ENCODE data around the gene TCF12. TPM values are rescaled to one million over a fixed set of nuclear protein-coding genes. Genes with fewer than 3 reads are reported as not detected.
A peak's percentile ranks its signal among the peaks of the same experiment; 100 is the strongest.

Gene TCF12
- total RNA-seq, 2 donors from 2014 or later: 69.4 to 140 TPM

- H3K27ac Mint-ChIP-seq: no peak overlapping the region
- H3K27me3 Mint-ChIP-seq: no peaks in the 10 kb centered on the region
- ATAC-seq: no peak
- H3K4me1 Mint-ChIP-seq (ENCODE audit: low read depth in 2 of 2): peaks cover 5 to 7% of the 10 kb centered on the region in 2 donors
- no peak for DNase-seq (ENCODE audit: low spot score)
- no peaks in the 10 kb centered on the region for H3K9me3 Mint-ChIP-seq
- no peak overlapping the region for H3K4me3 Mint-ChIP-seq
- peaks cover 13% of the 10 kb centered on the region for H3K36me3 Mint-ChIP-seq
Observed at GRCh38 chr15:57287123-57287521, 368.7 kb downstream of the TCF12 start.

- no peak overlapping the region for H3K27ac Mint-ChIP-seq
- no peaks in the 10 kb centered on the region for H3K27me3 Mint-ChIP-seq
- H3K4me3 Mint-ChIP-seq: no peak overlapping the region
- ATAC-seq: no peak
- peaks cover 0 to 10% of the 10 kb centered on the region in 2 donors for H3K4me1 Mint-ChIP-seq (ENCODE audit: low read depth in 2 of 2)
- peaks cover 6% of the 10 kb centered on the region for H3K36me3 Mint-ChIP-seq
- no peak for DNase-seq (ENCODE audit: low spot score)
- H3K9me3 Mint-ChIP-seq: no peaks in the 10 kb centered on the region
Observed at GRCh38 chr15:57288926-57289580, 370.6 kb downstream of the TCF12 start.

GRCh38 chr15:57290187-57290586, 371.7 kb downstream of the TCF12 start:
- Mint-ChIP-seq H3K27ac (peak overlapping the region in 1 of 2 donors; percentile 56), H3K36me3 (no peaks in the 10 kb centered on the region)

GRCh38 chr15:57290826-57291225, 372.4 kb downstream of the TCF12 start:
- DNase-seq (ENCODE audit: low spot score) (no peak), ATAC-seq (no peak)
- Mint-ChIP-seq H3K9me3 (no peaks in the 10 kb centered on the region), H3K4me1 (ENCODE audit: low read depth in 2 of 2) (peaks cover 0 to 6% of the 10 kb centered on the region in 2 donors), H3K27ac (no peak overlapping the region), H3K36me3 (no peaks in the 10 kb centered on the region), H3K27me3 (no peaks in the 10 kb centered on the region), H3K4me3 (no peak overlapping the region)

More at GRCh38 chr15:57290187-57290586, 371.7 kb downstream of the TCF12 start:
- no peak for ATAC-seq
- DNase-seq (ENCODE audit: low spot score): no peak
- H3K9me3 Mint-ChIP-seq: no peaks in the 10 kb centered on the region
- H3K4me1 Mint-ChIP-seq (ENCODE audit: low read depth in 2 of 2): peaks cover 0 to 6% of the 10 kb centered on the region in 2 donors
- H3K4me3 Mint-ChIP-seq: no peak overlapping the region
- no peaks in the 10 kb centered on the region for H3K27me3 Mint-ChIP-seq

GRCh38 chr15:57296473-57297162, 378.2 kb downstream of the TCF12 start:
- H3K4me1 Mint-ChIP-seq (ENCODE audit: low read depth in 2 of 2): peaks cover 23 to 30% of the 10 kb centered on the region in 2 donors
- H3K27me3 Mint-ChIP-seq: no peaks in the 10 kb centered on the region
- H3K27ac Mint-ChIP-seq: peak overlapping the region in 1 of 2 donors; percentile 50
- no peaks in the 10 kb centered on the region for H3K36me3 Mint-ChIP-seq
- no peak overlapping the region for H3K4me3 Mint-ChIP-seq
- DNase-seq (ENCODE audit: low spot score): no peak
- H3K9me3 Mint-ChIP-seq: no peaks in the 10 kb centered on the region
- ATAC-seq: no peak

GRCh38 chr15:57297163-57297593, 378.7 kb downstream of the TCF12 start:
- H3K9me3 Mint-ChIP-seq: no peaks in the 10 kb centered on the region
- H3K4me3 Mint-ChIP-seq: no peak overlapping the region
- H3K27me3 Mint-ChIP-seq: no peaks in the 10 kb centered on the region
- H3K4me1 Mint-ChIP-seq (ENCODE audit: low read depth in 2 of 2): peaks cover 23 to 30% of the 10 kb centered on the region in 2 donors
- ATAC-seq: no peak
- DNase-seq (ENCODE audit: low spot score): no peak
- peak overlapping the region in 1 of 2 donors; percentile 50 for H3K27ac Mint-ChIP-seq
- no peaks in the 10 kb centered on the region for H3K36me3 Mint-ChIP-seq

- peaks cover 23 to 30% of the 10 kb centered on the region in 2 donors for H3K4me1 Mint-ChIP-seq (ENCODE audit: low read depth in 2 of 2)
- H3K27ac Mint-ChIP-seq: peak overlapping the region in 1 of 2 donors; percentile 50
- no peaks in the 10 kb centered on the region for H3K27me3 Mint-ChIP-seq
- no peaks in the 10 kb centered on the region for H3K9me3 Mint-ChIP-seq
- no peaks in the 10 kb centered on the region for H3K36me3 Mint-ChIP-seq
- no peak overlapping the region for H3K4me3 Mint-ChIP-seq
- DNase-seq (ENCODE audit: low spot score): no peak
- no peak for ATAC-seq
Observed at GRCh38 chr15:57297630-57298029, 379.2 kb downstream of the TCF12 start.

- no peak for ATAC-seq
- DNase-seq (ENCODE audit: low spot score): no peak
- Mint-ChIP-seq H3K27me3 (no peaks in the 10 kb centered on the region), H3K4me1 (ENCODE audit: low read depth in 2 of 2) (peaks cover 23 to 30% of the 10 kb centered on the region in 2 donors), H3K4me3 (no peak overlapping the region), H3K27ac (peak overlapping the region in 1 of 2 donors; percentile 47), H3K9me3 (no peaks in the 10 kb centered on the region), H3K36me3 (no peaks in the 10 kb centered on the region)
Observed at GRCh38 chr15:57298204-57298603, 379.8 kb downstream of the TCF12 start.

- Mint-ChIP-seq H3K4me1 (ENCODE audit: low read depth in 2 of 2) (peaks cover 23 to 27% of the 10 kb centered on the region in 2 donors), H3K9me3 (no peaks in the 10 kb centered on the region), H3K36me3 (no peaks in the 10 kb centered on the region), H3K4me3 (peak overlapping the region; percentile 59), H3K27me3 (peaks cover 0 to under 1% of the 10 kb centered on the region in 2 donors), H3K27ac (peak overlapping the region; percentile 47 to 50)
- DNase-seq (ENCODE audit: low spot score) (no peak), ATAC-seq (no peak)
Observed at GRCh38 chr15:57298843-57299550, 380.6 kb downstream of the TCF12 start.

- ATAC-seq (no peak), DNase-seq (ENCODE audit: low spot score) (no peak)
- Mint-ChIP-seq H3K27ac (peak overlapping the region in 1 of 2 donors; percentile 47), H3K4me1 (ENCODE audit: low read depth in 2 of 2) (peaks cover 28 to 32% of the 10 kb centered on the region in 2 donors), H3K4me3 (no peak overlapping the region), H3K36me3 (no peaks in the 10 kb centered on the region), H3K9me3 (no peaks in the 10 kb centered on the region), H3K27me3 (peaks cover 0 to 14% of the 10 kb centered on the region in 2 donors)
Observed at GRCh38 chr15:57301307-57301706, 382.9 kb downstream of the TCF12 start.

- Mint-ChIP-seq H3K36me3 (no peaks in the 10 kb centered on the region), H3K4me3 (no peak overlapping the region), H3K27me3 (peaks cover 0 to 15% of the 10 kb centered on the region in 2 donors), H3K27ac (no peak overlapping the region), H3K9me3 (no peaks in the 10 kb centered on the region), H3K4me1 (ENCODE audit: low read depth in 2 of 2) (peaks cover 23 to 24% of the 10 kb centered on the region in 2 donors)
- ATAC-seq (no peak), DNase-seq (ENCODE audit: low spot score) (no peak)
Observed at GRCh38 chr15:57302640-57303257, 384.3 kb downstream of the TCF12 start.

- ATAC-seq (no peak), DNase-seq (ENCODE audit: low spot score) (no peak)
- H3K27me3 Mint-ChIP-seq: peaks cover 0 to 18% of the 10 kb centered on the region in 2 donors
- no peaks in the 10 kb centered on the region for H3K9me3 Mint-ChIP-seq
- H3K4me1 Mint-ChIP-seq (ENCODE audit: low read depth in 2 of 2): peaks cover 6% of the 10 kb centered on the region in 2 donors
- H3K27ac Mint-ChIP-seq: no peak overlapping the region
- no peak overlapping the region for H3K4me3 Mint-ChIP-seq
- H3K36me3 Mint-ChIP-seq: no peaks in the 10 kb centered on the region
Observed at GRCh38 chr15:57305009-57305408, 386.6 kb downstream of the TCF12 start.

- Mint-ChIP-seq H3K4me3 (peak overlapping the region; percentile 59), H3K4me1 (ENCODE audit: low read depth in 2 of 2) (peaks cover 5 to 6% of the 10 kb centered on the region in 2 donors), H3K36me3 (no peaks in the 10 kb centered on the region), H3K27me3 (peaks cover 6 to 18% of the 10 kb centered on the region in 2 donors), H3K27ac (peak overlapping the region in 1 of 2 donors; percentile 16), H3K9me3 (no peaks in the 10 kb centered on the region)
- ATAC-seq: peak; percentile 81 to 84
- peak; percentile 82 for DNase-seq (ENCODE audit: low spot score)
Observed at GRCh38 chr15:57306161-57306943, 387.9 kb downstream of the TCF12 start.

Data from natural killer cell treated with Interleukin-12 subunit alpha and Interleukin-12 subunit beta and Interleukin-15 and Interleukin-18, amount 100 ng/mL, for 72 hours (primary cell).